Endothelial cell of umbilical vein (primary cell): Measurements from ENCODE around the gene DPP6. TPM values are rescaled to one million over a fixed set of nuclear protein-coding genes. Genes with fewer than 3 reads are reported as not detected.

Experiments used
- BruUV-seq: library from RNA; stranded (reverse); fragments of 400-500 nt; replicated peaks from 2 replicates; lab custom pipeline; 2021; lab: Mats Ljungman, UMichigan
- CTCF ChIA-PET: fragments of 300-600, 350-600 bp; sonication (Branson Sonifier 250); formaldehyde crosslinking; loops from one replicate; lab custom pipeline; 2021; ENCODE audit warnings: antibody characterized with exemption, inconsistent platforms; lab: Charles Lee
- POLR2A ChIA-PET: fragments of 300-600, 350-600 bp; sonication (Branson Sonifier 250); formaldehyde crosslinking; loops from one replicate; lab custom pipeline; 2021; ENCODE audit warnings: antibody characterized with exemption, inconsistent platforms; lab: Charles Lee
- DNase-seq: peaks from one replicate; pipeline ENCODE4 v3.0.0-alpha.2; 2011; ENCODE audit warnings: low read depth, low spot score
- FAIRE-seq: peaks from 2 replicates; lab custom pipeline; 2011; peaks lifted over from hg19 to GRCh38; lab: Jason Lieb, UNC
- H2AFZ ChIP-seq: 2 replicates; pipeline ENCODE4 v1.6.0; 2012; ENCODE audit warnings: low read depth, low read length, control low read depth, inconsistent platforms
- H3K27ac ChIP-seq: 2 replicates; pipeline ENCODE4 v1.5.1; 2011; ENCODE audit warnings: low read depth, mild to moderate bottlenecking, control low read depth, low read length, moderate library complexity; ENCODE audit not compliant: insufficient read depth
- H3K27me3 ChIP-seq, 2 experiments: 2 replicates each; pipeline versions ENCODE4 v1.6.0 to v1.6.1; 2011; ENCODE audit warnings: low read length in 2 of 2, mixed read lengths in 1 of 2; ENCODE audit not compliant: control insufficient read depth in 2 of 2, insufficient read depth in 2 of 2
- H3K36me3 ChIP-seq, 2 experiments: 2 replicates in 1 of 2; 3 replicates in 1 of 2; pipeline ENCODE4 v1.5.1; 2011; ENCODE audit warnings: low read length in 2 of 2, mild to moderate bottlenecking in 1 of 2, moderate library complexity in 1 of 2; ENCODE audit not compliant: control insufficient read depth in 2 of 2, insufficient read depth in 2 of 2; ENCODE audit errors: extremely low read depth in 1 of 2
- H3K4me1 ChIP-seq: 3 replicates; pipeline ENCODE4 v1.5.1; 2011; ENCODE audit warnings: mild to moderate bottlenecking, low read length; ENCODE audit not compliant: control insufficient read depth, insufficient read depth; ENCODE audit errors: extremely low read depth
- H3K4me2 ChIP-seq: 2 replicates; pipeline ENCODE4 v1.6.1; 2011; ENCODE audit warnings: low read length, control low read depth, mixed read lengths; ENCODE audit not compliant: insufficient read depth
- H3K4me3 ChIP-seq, 3 experiments: fragments of 200-600 bp in 1 of 3; sonication (generic), shearing (Covaris generic) in 1 of 3; replicated peaks in 1 of 3; 2 replicates each; pipeline ENCODE4 v1.5.1; 2011 to 2016; ENCODE audit warnings: control low read depth in 3 of 3, low read length in 3 of 3, mild to moderate bottlenecking in 2 of 3, inconsistent platforms in 1 of 3, low read depth in 1 of 3, moderate library complexity in 1 of 3; ENCODE audit not compliant: insufficient read depth in 1 of 3
- H3K79me2 ChIP-seq: 2 replicates; pipeline ENCODE4 v1.6.0; 2012; ENCODE audit warnings: low read length, inconsistent platforms; ENCODE audit not compliant: control insufficient read depth, insufficient read depth
- H3K9ac ChIP-seq: replicated peaks from 2 replicates; pipeline ENCODE3; 2011; ENCODE audit warnings: low read length, control low read depth; ENCODE audit not compliant: insufficient read depth; ENCODE audit errors: extremely low read depth
- H3K9me1 ChIP-seq: replicated peaks from 3 replicates; pipeline ENCODE4 v1.6.0; 2011; ENCODE audit warnings: mild to moderate bottlenecking, low read length; ENCODE audit not compliant: control insufficient read depth, insufficient read depth; ENCODE audit errors: extremely low read depth
- H3K9me3 ChIP-seq: replicated peaks from 2 replicates; pipeline ENCODE4 v1.5.1; 2012; ENCODE audit warnings: low read length, inconsistent platforms; ENCODE audit not compliant: control insufficient read depth, insufficient read depth
- H4K20me1 ChIP-seq: replicated peaks from 2 replicates; pipeline ENCODE3; 2011; ENCODE audit warnings: mild to moderate bottlenecking, low read length; ENCODE audit not compliant: control insufficient read depth, insufficient read depth; ENCODE audit errors: extremely low read depth
- EZH2 ChIP-seq: IDR thresholded peaks from 2 replicates; pipeline ENCODE4 v1.6.1; 2012; ENCODE audit warnings: borderline replicate concordance, low read depth, mild to moderate bottlenecking, moderate library complexity, low read length, inconsistent platforms; ENCODE audit not compliant: severe bottlenecking
- FOS ChIP-seq: IDR thresholded peaks from 2 replicates; pipeline ENCODE4 v1.6.1; 2011; ENCODE audit warnings: mild to moderate bottlenecking, low read length, moderate library complexity, borderline replicate concordance; ENCODE audit not compliant: insufficient read depth
- GATA2 ChIP-seq: IDR thresholded peaks from 2 replicates; pipeline ENCODE4 v1.7.0; 2011; ENCODE audit warnings: low read depth, mild to moderate bottlenecking, moderate library complexity, mixed read lengths, low read length; ENCODE audit not compliant: insufficient read length, insufficient read depth
- JUN ChIP-seq: IDR thresholded peaks from 2 replicates; pipeline ENCODE4 v1.6.1; 2011; ENCODE audit warnings: borderline replicate concordance, low read depth; ENCODE audit not compliant: insufficient read length, insufficient read depth
- MYC ChIP-seq: IDR thresholded peaks from one replicate; pipeline ENCODE4 v1.6.1; 2011; ENCODE audit warnings: mild to moderate bottlenecking, low read depth, low read length
- POLR2A ChIP-seq: IDR thresholded peaks from 2 replicates; pipeline ENCODE4 v1.6.1; 2012; ENCODE audit warnings: low read depth, mild to moderate bottlenecking, control low read depth, low read length
- POLR2AphosphoS5 ChIP-seq: IDR thresholded peaks from 2 replicates; pipeline ENCODE4 v1.6.1; 2012; ENCODE audit warnings: low read depth, mild to moderate bottlenecking, control low read depth, low read length, moderate library complexity; ENCODE audit not compliant: insufficient read depth
- dilution Hi-C: fragments of 300-500 bp; cut with MboI; formaldehyde crosslinking; loops from one replicate; pipeline ENCODE4 v1.15.0; 2019; ENCODE audit warnings: low sequenced_read_pairs; ENCODE audit not compliant: extremely low pct_ligation_motif_present
- intact Hi-C: fragments of 100-400 bp; cut with micrococcal nuclease; formaldehyde crosslinking; loops from one replicate; pipeline ENCODE4 v1.10.0; 2022
- polyA plus RNA-seq, 4 experiments: library from polyadenylated mRNA; depleted of rRNA in 3 of 4; stranded (reverse) in 3 of 4; unstranded in 1 of 4; fragments of >200 nt; gene quantifications; 2 replicates each; pipeline versions ENCODE4 v1.2.1 to v1.2.3, GENCODE V29; 2011 to 2012; ENCODE audit warnings: missing spikeins in 1 of 4
- total RNA-seq: library from RNA; stranded (reverse); gene quantifications from 2 replicates; pipeline ENCODE4 v1.2.3, GENCODE V29; 2021
- TF ChIP-seq, protein P1 (sequence below), 2 donors: IDR thresholded peaks; 1 replicate in 1 of 2; 2 replicates in 1 of 2; pipeline ENCODE4 v1.5.1; 2011; ENCODE audit warnings: low read length in 2 of 2, mild to moderate bottlenecking in 2 of 2, moderate library complexity in 2 of 2, control low read depth in 1 of 2, inconsistent platforms in 1 of 2, low read depth in 1 of 2; ENCODE audit not compliant: insufficient read depth in 1 of 2; ENCODE audit errors: extremely low read depth in 1 of 2
- TF ChIP-seq, protein P2 (sequence below): IDR thresholded peaks from 2 replicates; pipeline ENCODE4 v1.6.1; 2011; ENCODE audit not compliant: insufficient read depth, insufficient read length

The DPP6 gene
- total and polyA plus RNA-seq, 2 donors (not counting 3 experiments of a cell fraction or from before 2014, with no cell fraction given), result not detected

DNA sequence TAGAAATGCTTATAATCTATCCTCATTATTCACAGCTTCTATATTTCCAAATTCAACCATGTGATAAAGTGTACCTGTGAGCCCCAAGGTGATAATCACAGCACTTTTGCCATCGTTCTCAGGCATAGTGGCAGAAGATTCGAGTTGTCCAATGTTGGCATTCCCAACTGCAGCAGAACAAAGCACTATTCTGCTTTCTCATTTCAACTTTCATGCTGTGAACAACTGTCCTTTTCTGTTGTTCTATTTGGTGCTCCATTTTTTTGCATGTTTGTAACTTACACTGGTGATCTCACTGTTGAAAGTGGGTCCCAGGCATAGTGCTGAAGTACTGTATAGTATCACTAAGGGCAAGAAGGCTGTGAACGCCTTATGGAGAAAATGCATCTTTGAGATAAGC lies 512.5 kb downstream of the DPP6 start:
- Histone ChIP-seq H3K27ac (no peak overlapping the region), H3K4me1 (no peaks in the 10 kb centered on the region), H3K9me3 (peaks cover 4% of the 10 kb centered on the region), H3K36me3 (no peaks in the 10 kb centered on the region), H4K20me1 (no peaks in the 10 kb centered on the region), H2AFZ (no peak overlapping the region), H3K9ac (no peak overlapping the region), H3K27me3 (no peaks in the 10 kb centered on the region), H3K4me3 (no peak overlapping the region), H3K9me1 (no peaks in the 10 kb centered on the region), H3K79me2 (no peaks in the 10 kb centered on the region), H3K4me2 (no peak overlapping the region)
- dilution Hi-C loops, result no loop called here
- no TSS peak for BruUV-seq
- ChIA-PET CTCF (no interaction called here), POLR2A (no interaction called here)
- DNase-seq, result no peak
- intact Hi-C loops, result no loop called here
- TF ChIP-seq, protein P1, sequence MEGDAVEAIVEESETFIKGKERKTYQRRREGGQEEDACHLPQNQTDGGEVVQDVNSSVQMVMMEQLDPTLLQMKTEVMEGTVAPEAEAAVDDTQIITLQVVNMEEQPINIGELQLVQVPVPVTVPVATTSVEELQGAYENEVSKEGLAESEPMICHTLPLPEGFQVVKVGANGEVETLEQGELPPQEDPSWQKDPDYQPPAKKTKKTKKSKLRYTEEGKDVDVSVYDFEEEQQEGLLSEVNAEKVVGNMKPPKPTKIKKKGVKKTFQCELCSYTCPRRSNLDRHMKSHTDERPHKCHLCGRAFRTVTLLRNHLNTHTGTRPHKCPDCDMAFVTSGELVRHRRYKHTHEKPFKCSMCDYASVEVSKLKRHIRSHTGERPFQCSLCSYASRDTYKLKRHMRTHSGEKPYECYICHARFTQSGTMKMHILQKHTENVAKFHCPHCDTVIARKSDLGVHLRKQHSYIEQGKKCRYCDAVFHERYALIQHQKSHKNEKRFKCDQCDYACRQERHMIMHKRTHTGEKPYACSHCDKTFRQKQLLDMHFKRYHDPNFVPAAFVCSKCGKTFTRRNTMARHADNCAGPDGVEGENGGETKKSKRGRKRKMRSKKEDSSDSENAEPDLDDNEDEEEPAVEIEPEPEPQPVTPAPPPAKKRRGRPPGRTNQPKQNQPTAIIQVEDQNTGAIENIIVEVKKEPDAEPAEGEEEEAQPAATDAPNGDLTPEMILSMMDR (IDR thresholded peaks at IDR 0.05; ENCODE audit: extremely low read depth in 1 of 2, insufficient read depth in 1 of 2, low read depth in 1 of 2, low read length in 2 of 2), result no peak
- TF ChIP-seq MYC (no peak), JUN (no peak), EZH2 (no peak), POLR2A (no peak), POLR2AphosphoS5 (no peak), GATA2 (no peak), FOS (no peak)
- TF ChIP-seq, protein P2, sequence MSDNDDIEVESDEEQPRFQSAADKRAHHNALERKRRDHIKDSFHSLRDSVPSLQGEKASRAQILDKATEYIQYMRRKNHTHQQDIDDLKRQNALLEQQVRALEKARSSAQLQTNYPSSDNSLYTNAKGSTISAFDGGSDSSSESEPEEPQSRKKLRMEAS, result no peak
- no peak for FAIRE-seq
